Measurements from ENCODE around the gene RNF111.
"Not testable (repeated sequence)": the region's sequence is repeated elsewhere in the genome, so short reads cannot be mapped to it uniquely, and the experiment has no call there.

RNF111 gene

DNA sequence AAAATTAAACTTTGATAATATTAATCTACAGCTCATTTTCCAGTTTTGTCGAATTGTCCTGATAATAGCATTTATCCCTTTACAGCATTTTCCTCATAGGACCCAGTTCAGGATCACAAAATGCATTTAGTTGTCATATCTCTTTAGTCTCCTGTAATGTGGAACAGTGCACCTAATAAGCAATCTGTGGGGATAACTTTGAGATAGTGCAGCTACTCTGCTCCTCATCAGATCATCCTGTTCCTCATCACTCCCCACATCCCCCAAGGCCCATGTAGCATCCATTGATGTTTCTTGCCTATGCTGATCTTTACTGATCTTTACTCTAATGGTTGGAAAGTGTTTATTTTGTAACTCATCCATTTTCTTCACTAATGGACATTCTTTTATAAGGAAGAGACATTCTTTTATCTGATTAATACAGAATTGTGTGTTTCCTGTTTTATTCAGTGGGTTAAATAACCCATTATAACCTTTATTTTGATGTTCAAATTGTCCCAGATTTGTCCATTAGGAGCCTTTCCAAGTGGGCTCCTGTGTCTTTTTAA lies 7.5 kb downstream of the RNF111 start:
- TF ChIP-seq, protein P1, sequence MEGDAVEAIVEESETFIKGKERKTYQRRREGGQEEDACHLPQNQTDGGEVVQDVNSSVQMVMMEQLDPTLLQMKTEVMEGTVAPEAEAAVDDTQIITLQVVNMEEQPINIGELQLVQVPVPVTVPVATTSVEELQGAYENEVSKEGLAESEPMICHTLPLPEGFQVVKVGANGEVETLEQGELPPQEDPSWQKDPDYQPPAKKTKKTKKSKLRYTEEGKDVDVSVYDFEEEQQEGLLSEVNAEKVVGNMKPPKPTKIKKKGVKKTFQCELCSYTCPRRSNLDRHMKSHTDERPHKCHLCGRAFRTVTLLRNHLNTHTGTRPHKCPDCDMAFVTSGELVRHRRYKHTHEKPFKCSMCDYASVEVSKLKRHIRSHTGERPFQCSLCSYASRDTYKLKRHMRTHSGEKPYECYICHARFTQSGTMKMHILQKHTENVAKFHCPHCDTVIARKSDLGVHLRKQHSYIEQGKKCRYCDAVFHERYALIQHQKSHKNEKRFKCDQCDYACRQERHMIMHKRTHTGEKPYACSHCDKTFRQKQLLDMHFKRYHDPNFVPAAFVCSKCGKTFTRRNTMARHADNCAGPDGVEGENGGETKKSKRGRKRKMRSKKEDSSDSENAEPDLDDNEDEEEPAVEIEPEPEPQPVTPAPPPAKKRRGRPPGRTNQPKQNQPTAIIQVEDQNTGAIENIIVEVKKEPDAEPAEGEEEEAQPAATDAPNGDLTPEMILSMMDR (conservative IDR thresholded peaks at IDR 0.05; ENCODE audit: low read length), result no peak
- TF ChIP-seq EZH2phosphoT487 (IDR thresholded peaks at IDR 0.05; ENCODE audit: borderline replicate concordance), result no peak
- no peak overlapping the region for H3K4me3 ChIP-seq (ENCODE audit: low read length, poor library complexity, severe bottlenecking)
- no peak overlapping the region for H3K9ac ChIP-seq (ENCODE audit: low read depth, low read length, poor library complexity, severe bottlenecking)
- no peaks in the 10 kb centered on the region for H3K9me3 ChIP-seq (ENCODE audit: insufficient read depth, low read depth, low read length)
- no peaks in the 10 kb centered on the region; the same call in 1 of the 2 replicates for H3K36me3 ChIP-seq (ENCODE audit: insufficient read depth, low read length)
- no peak overlapping the region for H3K4me2 ChIP-seq (ENCODE audit: low read depth, low read length, poor library complexity, severe bottlenecking)
- peaks cover 18% of the 10 kb centered on the region for H3K4me1 ChIP-seq (ENCODE audit: insufficient read depth, low read length, poor library complexity, severe bottlenecking)
- no peaks in the 10 kb centered on the region for H3F3A ChIP-seq (ENCODE audit: low read depth)
- peaks cover 92% of the 10 kb centered on the region for H3K79me2 ChIP-seq (ENCODE audit: insufficient read depth, low read length)
- peaks cover 63% of the 10 kb centered on the region for H4K20me1 ChIP-seq (ENCODE audit: insufficient read depth, low read length, poor library complexity, severe bottlenecking)
- no peak overlapping the region for H2AFZ ChIP-seq (ENCODE audit: low read length)
- H3K9me2 ChIP-seq (replicated peaks; ENCODE audit: low read depth, low read length), result no peaks in the 10 kb centered on the region
- no peaks in the 10 kb centered on the region for H3K27me3 ChIP-seq (ENCODE audit: insufficient read depth, low read length, poor library complexity, severe bottlenecking)

DNA sequence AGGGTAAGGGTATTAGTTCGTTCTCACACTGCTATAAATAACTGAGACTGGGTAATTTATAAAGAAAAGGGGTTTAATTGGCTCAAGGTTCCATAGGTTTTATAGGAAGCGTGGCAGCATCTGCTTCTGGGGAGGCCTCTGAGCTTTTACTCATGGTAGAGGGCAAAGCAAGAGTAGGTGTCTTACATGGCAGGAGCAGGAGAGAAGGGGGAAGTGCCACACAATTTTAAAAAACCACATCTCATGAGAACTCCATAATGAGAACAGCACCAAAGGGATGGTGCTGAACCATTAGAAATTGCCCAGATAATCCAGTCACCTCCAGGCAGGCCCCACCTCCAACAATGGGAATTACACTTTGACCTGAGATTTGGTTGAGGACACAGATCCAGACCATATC lies 12.2 kb downstream of the RNF111 start:
- Histone ChIP-seq H3K4me1 (ENCODE audit: insufficient read depth, low read length, poor library complexity, severe bottlenecking) (peaks cover 16% of the 10 kb centered on the region), H2AFZ (ENCODE audit: low read length) (no peak overlapping the region), H3K4me3 (ENCODE audit: low read length, poor library complexity, severe bottlenecking) (no peak overlapping the region), H3K9me2 (replicated peaks; ENCODE audit: low read depth, low read length) (no peaks in the 10 kb centered on the region), H3K36me3 (ENCODE audit: insufficient read depth, low read length) (peaks cover 8% of the 10 kb centered on the region; the same call in 1 of the 2 replicates), H3K79me2 (ENCODE audit: insufficient read depth, low read length) (peaks cover 83% of the 10 kb centered on the region), H3K27me3 (ENCODE audit: insufficient read depth, low read length, poor library complexity, severe bottlenecking) (no peaks in the 10 kb centered on the region), H3K9me3 (ENCODE audit: insufficient read depth, low read depth, low read length) (no peaks in the 10 kb centered on the region), H4K20me1 (ENCODE audit: insufficient read depth, low read length, poor library complexity, severe bottlenecking) (peaks cover 50% of the 10 kb centered on the region), H3K9ac (ENCODE audit: low read depth, low read length, poor library complexity, severe bottlenecking) (no peak overlapping the region), H3F3A (ENCODE audit: low read depth) (no peaks in the 10 kb centered on the region), H3K4me2 (ENCODE audit: low read depth, low read length, poor library complexity, severe bottlenecking) (no peak overlapping the region)
- no peak for TF ChIP-seq EZH2phosphoT487 (IDR thresholded peaks at IDR 0.05; ENCODE audit: borderline replicate concordance)
- TF ChIP-seq, protein P1 (conservative IDR thresholded peaks at IDR 0.05; ENCODE audit: low read length), result no peak

DNA sequence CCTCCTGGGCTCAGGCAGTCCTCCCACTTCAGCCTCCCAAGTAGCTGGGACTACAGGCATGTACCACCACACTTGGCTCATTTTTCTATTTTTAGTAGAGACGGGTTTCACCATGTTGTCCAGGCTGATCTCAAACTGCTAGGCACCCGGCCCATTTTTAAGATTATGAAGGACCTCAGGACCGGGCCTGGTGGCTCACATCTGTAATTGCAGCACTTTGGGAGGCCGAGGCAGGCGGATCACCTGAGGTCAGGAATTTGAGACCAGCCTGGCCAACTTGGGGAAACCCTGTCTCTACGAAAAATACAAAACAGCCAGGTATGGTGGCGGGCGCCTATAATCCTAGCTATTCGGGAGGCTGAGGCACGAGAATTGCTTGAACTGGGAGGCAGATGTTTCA lies 12.8 kb downstream of the RNF111 start:
- not testable (repeated sequence) for H3K27me3 ChIP-seq (ENCODE audit: insufficient read depth, low read length, poor library complexity, severe bottlenecking); H3K9ac ChIP-seq (ENCODE audit: low read depth, low read length, poor library complexity, severe bottlenecking); H2AFZ ChIP-seq (ENCODE audit: low read length); H3K9me3 ChIP-seq (ENCODE audit: insufficient read depth, low read depth, low read length); H3K9me2 ChIP-seq (replicated peaks; ENCODE audit: low read depth, low read length); H3F3A ChIP-seq (ENCODE audit: low read depth); H3K4me3 ChIP-seq (ENCODE audit: low read length, poor library complexity, severe bottlenecking)
- peaks cover 16% of the 10 kb centered on the region for H3K4me1 ChIP-seq (ENCODE audit: insufficient read depth, low read length, poor library complexity, severe bottlenecking)
- H3K36me3 ChIP-seq (ENCODE audit: insufficient read depth, low read length), result peaks cover 14% of the 10 kb centered on the region; the same call in 1 of the 2 replicates
- peaks cover 78% of the 10 kb centered on the region for H3K79me2 ChIP-seq (ENCODE audit: insufficient read depth, low read length)
- peaks cover 50% of the 10 kb centered on the region for H4K20me1 ChIP-seq (ENCODE audit: insufficient read depth, low read length, poor library complexity, severe bottlenecking)
- H3K4me2 ChIP-seq (ENCODE audit: low read depth, low read length, poor library complexity, severe bottlenecking), result peak overlapping the region; percentile 22

GRCh38 chr15:59001946-59002345 lies 14.5 kb downstream of the RNF111 start:
- no peak overlapping the region for H3K4me2 ChIP-seq (ENCODE audit: low read depth, low read length, poor library complexity, severe bottlenecking)
- H3K4me3 ChIP-seq (ENCODE audit: low read length, poor library complexity, severe bottlenecking), result no peak overlapping the region
- no peaks in the 10 kb centered on the region for H3F3A ChIP-seq (ENCODE audit: low read depth)
- H3K36me3 ChIP-seq (ENCODE audit: insufficient read depth, low read length), result peaks cover 22% of the 10 kb centered on the region
- H4K20me1 ChIP-seq (ENCODE audit: insufficient read depth, low read length, poor library complexity, severe bottlenecking), result peaks cover 38% of the 10 kb centered on the region
- H3K9me2 ChIP-seq (replicated peaks; ENCODE audit: low read depth, low read length), result no peaks in the 10 kb centered on the region
- H3K27me3 ChIP-seq (ENCODE audit: insufficient read depth, low read length, poor library complexity, severe bottlenecking), result no peaks in the 10 kb centered on the region
- H3K9me3 ChIP-seq (ENCODE audit: insufficient read depth, low read depth, low read length), result no peaks in the 10 kb centered on the region
- no peak overlapping the region for H3K9ac ChIP-seq (ENCODE audit: low read depth, low read length, poor library complexity, severe bottlenecking)
- peaks cover 16% of the 10 kb centered on the region for H3K4me1 ChIP-seq (ENCODE audit: insufficient read depth, low read length, poor library complexity, severe bottlenecking)
- H3K79me2 ChIP-seq (ENCODE audit: insufficient read depth, low read length), result peaks cover 71% of the 10 kb centered on the region
- TF ChIP-seq EZH2phosphoT487 (IDR thresholded peaks at IDR 0.05; ENCODE audit: borderline replicate concordance), result no peak
- TF ChIP-seq, protein P1 (conservative IDR thresholded peaks at IDR 0.05; ENCODE audit: low read length), result no peak
- no peak overlapping the region for H2AFZ ChIP-seq (ENCODE audit: low read length)

All from Loucy (cell line).